Fibroblast of lung (primary cell): ENCODE measurements around the gene DHRS7C.

Experiments
- EZH2 ChIP-seq: IDR thresholded peaks from 2 replicates; pipeline ENCODE4 v1.5.1; 2012; ENCODE audit warnings: low read length, control low read depth, mild to moderate bottlenecking; ENCODE audit errors: missing control alignments
- TF ChIP-seq, protein P1 (sequence below), 2 donors: IDR thresholded peaks in 1 of 2; conservative IDR thresholded peaks in 1 of 2; 1 replicate in 1 of 2; 2 replicates in 1 of 2; pipeline ENCODE4 v1.5.1; 2011 to 2012; ENCODE audit warnings: low read length in 2 of 2, control low read depth in 1 of 2, inconsistent platforms in 1 of 2, low read depth in 1 of 2, mild to moderate bottlenecking in 1 of 2

DNA sequence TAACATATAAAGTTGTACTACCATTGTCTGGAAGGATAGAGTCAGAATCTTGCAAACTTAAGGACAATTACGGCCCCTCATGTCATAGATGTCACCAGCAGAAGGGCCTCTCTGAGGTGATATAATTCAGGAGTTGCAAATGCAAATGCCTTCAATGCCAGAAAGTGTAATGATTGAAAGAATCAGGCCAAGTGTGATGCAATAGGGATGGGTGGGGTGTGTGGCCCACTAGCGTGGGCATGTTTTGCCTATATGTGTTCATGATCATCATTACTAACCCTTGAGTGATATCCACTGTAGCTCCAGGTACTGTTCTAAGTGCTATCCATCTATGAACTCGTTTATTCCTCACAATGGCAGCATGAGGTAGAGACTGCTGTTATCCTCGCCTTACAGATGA, 1.1 kb downstream of the DHRS7C start:
- TF ChIP-seq, protein P1, sequence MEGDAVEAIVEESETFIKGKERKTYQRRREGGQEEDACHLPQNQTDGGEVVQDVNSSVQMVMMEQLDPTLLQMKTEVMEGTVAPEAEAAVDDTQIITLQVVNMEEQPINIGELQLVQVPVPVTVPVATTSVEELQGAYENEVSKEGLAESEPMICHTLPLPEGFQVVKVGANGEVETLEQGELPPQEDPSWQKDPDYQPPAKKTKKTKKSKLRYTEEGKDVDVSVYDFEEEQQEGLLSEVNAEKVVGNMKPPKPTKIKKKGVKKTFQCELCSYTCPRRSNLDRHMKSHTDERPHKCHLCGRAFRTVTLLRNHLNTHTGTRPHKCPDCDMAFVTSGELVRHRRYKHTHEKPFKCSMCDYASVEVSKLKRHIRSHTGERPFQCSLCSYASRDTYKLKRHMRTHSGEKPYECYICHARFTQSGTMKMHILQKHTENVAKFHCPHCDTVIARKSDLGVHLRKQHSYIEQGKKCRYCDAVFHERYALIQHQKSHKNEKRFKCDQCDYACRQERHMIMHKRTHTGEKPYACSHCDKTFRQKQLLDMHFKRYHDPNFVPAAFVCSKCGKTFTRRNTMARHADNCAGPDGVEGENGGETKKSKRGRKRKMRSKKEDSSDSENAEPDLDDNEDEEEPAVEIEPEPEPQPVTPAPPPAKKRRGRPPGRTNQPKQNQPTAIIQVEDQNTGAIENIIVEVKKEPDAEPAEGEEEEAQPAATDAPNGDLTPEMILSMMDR (conservative IDR thresholded peaks at IDR 0.05 in 1 of 2, IDR thresholded peaks at IDR 0.05 in 1 of 2; ENCODE audit: low read depth in 1 of 2, low read length in 2 of 2): no peak
- TF ChIP-seq EZH2: no peak
